ENCODE measurements around the gene RAB40A. TPM values are rescaled to one million over a fixed set of nuclear protein-coding genes. Genes with fewer than 3 reads are reported as not detected.

RAB40A gene
- polyA plus RNA-seq, 1 experiment: 0.56 TPM

DNA sequence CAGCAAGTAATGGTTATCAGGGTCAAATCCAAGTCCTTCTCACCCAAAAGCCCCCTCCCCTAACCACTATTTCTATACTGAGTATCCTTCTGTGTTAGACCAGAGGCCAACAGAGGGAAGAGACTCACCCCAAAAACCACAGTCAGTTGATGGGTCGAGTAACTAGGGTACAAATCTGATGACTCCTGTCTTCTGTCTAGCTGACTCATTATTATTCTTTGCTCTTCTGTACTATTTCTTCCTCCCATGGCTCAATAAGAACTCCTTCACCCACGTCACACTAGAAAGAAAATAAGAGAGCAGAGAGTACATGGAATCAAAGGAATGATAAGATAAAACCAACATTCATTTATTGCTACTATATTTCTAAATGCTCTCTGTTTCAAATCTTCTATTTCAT, 2.0 kb downstream of the RAB40A start:
- ChIA-PET CTCF (no interaction called here), POLR2A (no interaction called here)
- no peak for TF ChIP-seq CTCF (IDR thresholded peaks at IDR 0.05; ENCODE audit: insufficient read depth, low read depth, low read length)
- Histone ChIP-seq H3K27me3 (ENCODE audit: control insufficient read depth, insufficient read depth, low read length) (no peaks in the 10 kb centered on the region), H3K36me3 (ENCODE audit: control insufficient read depth, insufficient read depth, low read length) (no peaks in the 10 kb centered on the region), H3K4me3 (ENCODE audit: low read depth, low read length) (no peak overlapping the region)
- no peak for DNase-seq (ENCODE audit: low read depth)

DNA sequence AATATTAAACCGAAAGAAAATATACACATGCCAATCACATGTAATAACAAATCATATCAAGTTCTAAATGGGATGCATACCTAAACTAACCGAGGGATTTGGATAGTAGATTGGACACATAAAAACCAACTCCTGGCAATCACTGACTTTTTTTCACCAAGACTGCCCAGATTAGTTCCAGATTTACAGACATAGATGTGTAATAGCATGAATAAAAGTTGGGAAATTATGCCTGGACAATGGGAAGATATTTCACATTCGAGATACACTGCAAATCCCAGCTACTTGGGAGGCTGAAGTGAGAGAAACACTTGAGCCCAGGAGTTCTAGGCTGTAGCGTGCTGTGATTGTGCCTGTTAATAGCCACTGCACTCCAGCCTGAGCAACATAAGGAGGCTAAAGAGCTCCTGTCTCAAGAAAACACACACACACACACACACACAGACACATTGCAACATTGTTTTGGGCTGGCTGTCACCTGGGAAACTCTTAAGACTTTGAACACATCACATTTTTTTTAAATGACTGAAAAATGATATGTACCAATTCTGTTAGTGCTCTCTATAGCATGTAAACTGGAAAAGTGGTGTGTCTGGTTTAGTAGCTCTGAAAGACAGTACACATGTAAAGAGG, 5.7 kb downstream of the RAB40A start:
- ChIA-PET CTCF (no interaction called here), POLR2A (no interaction called here)
- Histone ChIP-seq H3K4me3 (ENCODE audit: low read depth, low read length) (no peak overlapping the region), H3K27me3 (ENCODE audit: control insufficient read depth, insufficient read depth, low read length) (no peaks in the 10 kb centered on the region), H3K36me3 (ENCODE audit: control insufficient read depth, insufficient read depth, low read length) (no peaks in the 10 kb centered on the region)
- TF ChIP-seq CTCF (IDR thresholded peaks at IDR 0.05; ENCODE audit: insufficient read depth, low read depth, low read length): no peak
- DNase-seq (ENCODE audit: low read depth): no peak

DNA sequence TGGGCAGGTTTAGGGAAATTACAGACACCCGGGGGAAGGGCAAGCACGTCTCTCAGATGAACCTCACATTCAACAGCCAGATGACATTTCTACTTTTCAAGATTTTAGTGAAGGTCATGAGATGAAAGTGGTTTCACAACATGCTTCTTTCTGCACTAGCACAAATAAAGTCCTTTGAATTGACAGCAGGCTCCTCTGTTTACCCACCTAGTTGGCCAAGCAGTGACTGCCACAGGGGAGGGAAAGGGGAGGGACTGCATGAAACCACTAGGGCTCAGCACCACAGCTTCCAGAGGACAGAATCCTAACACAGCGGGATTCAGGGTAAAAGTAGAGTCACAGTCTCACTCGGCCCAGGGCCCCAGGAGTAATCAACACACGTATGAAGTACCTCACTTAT, 6.2 kb downstream of the RAB40A start:
- CTCF ChIA-PET: no interaction called here
- Histone ChIP-seq H3K27me3 (ENCODE audit: control insufficient read depth, insufficient read depth, low read length) (no peaks in the 10 kb centered on the region), H3K36me3 (ENCODE audit: control insufficient read depth, insufficient read depth, low read length) (no peaks in the 10 kb centered on the region), H3K4me3 (ENCODE audit: low read depth, low read length) (no peak overlapping the region)
- DNase-seq (ENCODE audit: low read depth): no peak
- POLR2A ChIA-PET: no interaction called here
- no peak for TF ChIP-seq CTCF (IDR thresholded peaks at IDR 0.05; ENCODE audit: insufficient read depth, low read depth, low read length)

DNA sequence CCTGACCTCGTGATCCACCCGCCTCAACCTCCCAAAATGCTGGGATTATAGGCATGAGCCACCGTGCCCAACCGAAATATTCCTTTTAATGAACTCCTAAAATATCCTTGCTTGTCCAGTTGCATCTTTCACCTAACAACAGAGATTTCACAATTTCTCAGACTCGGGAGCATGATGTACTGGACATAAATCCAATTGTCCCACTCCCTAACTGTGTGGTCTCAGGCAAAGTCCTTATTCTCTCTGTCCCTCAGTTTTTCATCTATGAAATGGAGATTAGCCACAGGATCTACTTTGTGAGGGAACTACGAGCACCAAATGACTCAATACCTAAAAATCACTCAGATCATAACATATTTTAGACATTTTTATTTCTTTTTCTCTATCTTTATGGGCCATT, 9.3 kb downstream of the RAB40A start:
- no peak for TF ChIP-seq CTCF (IDR thresholded peaks at IDR 0.05; ENCODE audit: insufficient read depth, low read depth, low read length)
- Histone ChIP-seq H3K27me3 (ENCODE audit: control insufficient read depth, insufficient read depth, low read length) (no peaks in the 10 kb centered on the region), H3K36me3 (ENCODE audit: control insufficient read depth, insufficient read depth, low read length) (no peaks in the 10 kb centered on the region), H3K4me3 (ENCODE audit: low read depth, low read length) (no peak overlapping the region)
- POLR2A ChIA-PET: interaction anchor here (0.6 kb wide), 1 partner anchor 559 kb away, joined by 3 read pairs; no protein-coding TSS in a partner anchor
- CTCF ChIA-PET: no interaction called here
- DNase-seq (ENCODE audit: low read depth): no peak

DNA sequence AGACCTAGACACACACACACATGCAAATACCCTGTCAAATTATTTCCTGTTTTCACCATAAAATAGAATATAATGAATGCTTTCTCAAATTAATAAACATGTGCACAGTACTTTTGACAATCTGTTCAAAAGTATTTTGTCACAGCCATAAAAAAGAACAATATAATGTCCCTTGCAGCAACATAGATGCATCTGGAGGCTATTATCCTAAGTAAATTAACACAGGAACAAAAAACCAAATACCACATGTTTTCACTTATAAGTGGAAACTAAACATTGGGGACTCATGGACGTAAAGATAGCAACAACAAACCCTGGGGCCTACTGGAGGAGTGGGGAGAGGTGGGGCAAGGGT, 15.5 kb downstream of the RAB40A start:
- no peaks in the 10 kb centered on the region for H3K36me3 ChIP-seq (ENCODE audit: control insufficient read depth, insufficient read depth, low read length)
- no peaks in the 10 kb centered on the region for H3K27me3 ChIP-seq (ENCODE audit: control insufficient read depth, insufficient read depth, low read length)
- POLR2A ChIA-PET: no interaction called here
- no peak overlapping the region for H3K4me3 ChIP-seq (ENCODE audit: low read depth, low read length)
- CTCF ChIA-PET: interaction anchor here (1.6 to 2.0 kb wide), 3 partner anchors 14 to 25 kb away, joined by 4 to 8 read pairs (median 6); no protein-coding TSS in a partner anchor
- DNase-seq (ENCODE audit: low read depth): no peak
- no peak for TF ChIP-seq CTCF (IDR thresholded peaks at IDR 0.05; ENCODE audit: insufficient read depth, low read depth, low read length)
